T-cell (primary cell): ENCODE results near the gene CRTAP. TPM values are rescaled to one million over a fixed set of nuclear protein-coding genes. Genes with fewer than 3 reads are reported as not detected.
"Not testable (repeated sequence)": the region's sequence is repeated elsewhere in the genome, so short reads cannot be mapped to it uniquely, and the experiment has no call there.

ENCODE experiments used
- ATAC-seq, 4 experiments: fragments of 200-7000 bp in 3 of 4; fragments of 150-1000 bp in 1 of 4; cut with Tn5 transposase; replicated peaks in 1 of 4; 1 replicate in 3 of 4; 2 replicates in 1 of 4; pipeline ENCODE4 v1.10.0; 2021; ENCODE audit warnings: moderate library complexity in 3 of 4, mild to moderate bottlenecking in 2 of 4, moderate number of reproducible peaks in 1 of 4
- CTCF ChIA-PET, 2 donors: fragments of 300-600 bp; sonication (Branson Sonifier 250); formaldehyde crosslinking; loops; one replicate each; lab custom pipeline; 2022; ENCODE audit warnings: antibody characterized with exemption in 2 of 2; lab: Charles Lee
- POLR2A ChIA-PET, 2 donors: fragments of 300-600 bp; sonication (Branson Sonifier 250); formaldehyde crosslinking; loops; one replicate each; lab custom pipeline; 2022; ENCODE audit warnings: antibody characterized with exemption in 2 of 2; lab: Charles Lee
- DNase-seq, 35 experiments: peaks; one replicate each; pipeline versions ENCODE4 v3.0.0 to v3.0.0-alpha.2; 2013 to 2023
- H3K27ac ChIP-seq: one replicate; pipeline ENCODE4 v1.5.1; 2013; ENCODE audit warnings: low read length
- H3K27me3 ChIP-seq, 2 experiments: replicated peaks in 1 of 2; 1 replicate in 1 of 2; 2 replicates in 1 of 2; pipeline versions ENCODE4 v1.6.1 to v1.7.0; 2013; ENCODE audit warnings: low read length in 1 of 2, mixed read lengths in 1 of 2; ENCODE audit not compliant: control insufficient read depth in 2 of 2, insufficient read depth in 2 of 2; ENCODE audit errors: extremely low read depth in 1 of 2
- H3K36me3 ChIP-seq, 2 donors: 1 replicate in 1 of 2; 2 replicates in 1 of 2; pipeline versions ENCODE4 v1.6.1 to v1.7.0; 2013; ENCODE audit warnings: low read length in 1 of 2; ENCODE audit not compliant: control insufficient read depth in 2 of 2, insufficient read depth in 1 of 2; ENCODE audit errors: extremely low read depth in 1 of 2
- H3K4me1 ChIP-seq, 2 experiments: 1 replicate in 1 of 2; 2 replicates in 1 of 2; pipeline versions ENCODE4 v1.6.1 to v1.7.0; 2013; ENCODE audit warnings: low read length in 2 of 2, mixed read lengths in 1 of 2; ENCODE audit not compliant: insufficient read depth in 2 of 2, control insufficient read depth in 1 of 2; ENCODE audit errors: extremely low read depth in 1 of 2
- H3K4me3 ChIP-seq, 2 donors: 1 replicate in 1 of 2; 2 replicates in 1 of 2; pipeline versions ENCODE4 v1.5.1 to v1.7.0; 2013; ENCODE audit warnings: mild to moderate bottlenecking in 2 of 2, low read length in 1 of 2, moderate library complexity in 1 of 2; ENCODE audit not compliant: control insufficient read depth in 1 of 2; ENCODE audit errors: extremely low read depth in 1 of 2
- H3K9me3 ChIP-seq: 2 replicates; pipeline ENCODE4 v1.7.0; 2013
- H3K27ac Mint-ChIP-seq, 2 donors: one replicate each; pipeline ENCODE4 v1.8.0; 2020 to 2021; ENCODE audit warnings: mild to moderate bottlenecking in 2 of 2, mixed read lengths in 2 of 2
- H3K27me3 Mint-ChIP-seq, 2 donors: one replicate each; pipeline ENCODE4 v1.8.0; 2021 to 2022; ENCODE audit warnings: mixed read lengths in 2 of 2
- H3K36me3 Mint-ChIP-seq: one replicate; pipeline ENCODE4 v1.8.0; 2021; ENCODE audit warnings: mixed read lengths
- H3K4me1 Mint-ChIP-seq, 3 donors: one replicate each; pipeline ENCODE4 v1.8.0; 2020 to 2022; ENCODE audit warnings: mixed read lengths in 3 of 3, mild to moderate bottlenecking in 1 of 3
- H3K4me3 Mint-ChIP-seq, 3 donors: one replicate each; pipeline ENCODE4 v1.8.0; 2020 to 2022; ENCODE audit warnings: mild to moderate bottlenecking in 3 of 3, mixed read lengths in 3 of 3, moderate library complexity in 3 of 3
- H3K9me3 Mint-ChIP-seq, 3 donors: one replicate each; pipeline ENCODE4 v1.8.0; 2020 to 2022; ENCODE audit warnings: mixed read lengths in 3 of 3
- WGBS: methylation state at CpG from one replicate; pipeline ENCODE4 v1.1.5; 2013; ENCODE audit warnings: missing lambda C conversion rate; ENCODE audit not compliant: insufficient coverage; 5-methylcytosine and 5-hydroxymethylcytosine counted together
- total RNA-seq, 35 experiments: library from RNA in 6 of 35; stranded (reverse) in 6 of 35; fragments of 120-200 nt in 1 of 35; gene quantifications; one replicate each; pipeline versions ENCODE4 v1.2.1 to v1.2.4 and lab custom pipeline; 2013 to 2026

The CRTAP gene
- total RNA-seq: 10 to 100 TPM; 27.8 to 65.7 (median 52.4) TPM
- 46.9 TPM for total RNA-seq (2013)
- total RNA-seq (lab: John Stamatoyannopoulos, UW): 10.2 to 86.9 (median 48.2) reads per million in 29 experiments

DNA sequence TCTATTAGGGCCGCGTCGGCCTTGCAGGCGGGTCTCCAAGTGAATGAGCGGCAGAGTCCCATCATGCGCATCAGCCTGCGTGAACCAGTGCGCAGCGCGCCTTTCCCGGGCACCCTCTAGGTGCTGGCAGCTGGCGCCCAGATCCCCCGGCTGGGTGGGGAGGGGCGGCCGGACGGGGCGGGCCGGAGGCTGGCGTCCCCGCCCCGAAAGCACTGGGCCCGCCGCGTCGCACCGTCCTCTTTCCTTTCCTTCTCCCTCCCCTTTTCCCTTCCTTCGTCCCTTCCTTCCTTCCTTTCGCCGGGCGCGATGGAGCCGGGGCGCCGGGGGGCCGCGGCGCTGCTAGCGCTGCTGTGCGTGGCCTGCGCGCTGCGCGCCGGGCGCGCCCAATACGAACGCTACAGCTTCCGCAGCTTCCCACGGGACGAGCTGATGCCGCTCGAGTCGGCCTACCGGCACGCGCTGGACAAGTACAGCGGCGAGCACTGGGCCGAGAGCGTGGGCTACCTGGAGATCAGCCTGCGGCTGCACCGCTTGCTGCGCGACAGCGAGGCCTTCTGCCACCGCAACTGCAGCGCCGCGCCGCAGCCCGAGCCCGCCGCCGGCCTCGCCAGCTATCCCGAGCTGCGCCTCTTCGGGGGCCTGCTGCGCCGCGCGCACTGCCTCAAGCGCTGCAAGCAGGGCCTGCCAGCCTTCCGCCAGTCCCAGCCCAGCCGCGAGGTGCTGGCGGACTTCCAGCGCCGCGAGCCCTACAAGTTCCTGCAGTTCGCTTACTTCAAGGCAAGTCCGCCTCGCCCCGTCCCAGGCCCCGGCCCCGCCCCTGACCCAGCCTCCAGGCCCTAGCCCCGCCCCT is at the start of gene CRTAP:
Gene CRTAP (plus strand): TSS at position 243 of the 850 bp plus-strand sequence. CDS start 64 bp downstream, at position 307.
- Histone ChIP-seq H3K36me3 (no peaks in the 10 kb centered on the region), H3K4me3 (peak within 1 kb of the TSS; percentile 70 to 80), H3K27me3 (no peaks in the 10 kb centered on the region), H3K27ac (peak within 1 kb of the TSS; percentile 62), H3K4me1 (peaks cover 5 to 18% of the 10 kb centered on the region in 2 experiments), H3K9me3 (no peaks in the 10 kb centered on the region)
- ChIA-PET POLR2A (no interaction called here), CTCF (interaction anchor here in 1 of 2 donors (0.7 to 3.1 kb wide), 3 partner anchors 16 to 166 kb away, joined by 3 to 12 read pairs (median 3); no protein-coding TSS in a partner anchor)
- peak within 1 kb of the TSS; percentile 85 to 91 for H3K27ac Mint-ChIP-seq
- H3K36me3 Mint-ChIP-seq: no peaks in the 10 kb centered on the region
- peak within 1 kb of the TSS; percentile 81 to 87 (median 83) for H3K4me3 Mint-ChIP-seq
- H3K27me3 Mint-ChIP-seq: no peaks in the 10 kb centered on the region
- ATAC-seq (peak; percentile 86 to 88 (median 88)), DNase-seq (peak; percentile 65 to 91 (median 77))
- WGBS: under 1% methylated on average over 97 of the region's 98 CpGs
- H3K9me3 Mint-ChIP-seq: no peaks in the 10 kb centered on the region
- H3K4me1 Mint-ChIP-seq: peaks cover 36 to 56% (median 53%) of the 10 kb centered on the region in 3 donors

DNA sequence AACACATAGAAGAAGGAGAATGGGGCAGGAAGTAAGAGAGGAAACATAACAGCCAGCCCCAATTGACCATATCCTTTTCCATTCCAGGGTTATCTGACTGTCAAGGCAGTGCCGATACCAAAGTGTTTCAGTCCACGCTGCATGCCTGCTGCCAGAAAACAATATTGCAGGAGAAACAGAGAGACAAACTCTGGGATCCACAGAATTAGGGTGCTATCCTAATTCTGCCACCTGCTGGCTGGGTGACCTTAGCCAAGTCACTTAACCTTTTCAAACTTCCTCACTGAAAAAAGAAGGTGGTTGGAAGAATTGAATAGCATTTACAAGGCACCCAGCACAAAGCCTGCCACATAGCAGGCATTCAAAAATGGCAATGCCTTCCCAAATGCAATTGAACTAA is 48.9 kb upstream of the CRTAP start:
- no peak overlapping the region for H3K4me3 Mint-ChIP-seq
- no peak overlapping the region for H3K4me3 ChIP-seq
- no peaks in the 10 kb centered on the region for H3K27me3 Mint-ChIP-seq
- no peaks in the 10 kb centered on the region for H3K27me3 ChIP-seq
- no peak overlapping the region for H3K27ac ChIP-seq
- peak overlapping the region; percentile 58 to 73 for H3K27ac Mint-ChIP-seq
- peaks cover 35 to 58% of the 10 kb centered on the region in 2 experiments for H3K4me1 ChIP-seq
- no CpG with 5 or more reads among the region's 2 CpGs for WGBS
- no peaks in the 10 kb centered on the region for H3K9me3 Mint-ChIP-seq
- DNase-seq: peak in 9 of 35 experiments; percentile 7 to 58 (median 40)
- CTCF ChIA-PET: interaction anchor here (0.6 to 0.7 kb wide), 2 partner anchors 152 to 724 kb away, joined by 3 to 4 read pairs; no protein-coding TSS in a partner anchor
- H3K4me1 Mint-ChIP-seq: peaks cover 53 to 80% (median 56%) of the 10 kb centered on the region in 3 donors
- no peaks in the 10 kb centered on the region for H3K9me3 ChIP-seq
- H3K36me3 Mint-ChIP-seq: peaks cover 36% of the 10 kb centered on the region
- POLR2A ChIA-PET: no interaction called here
- H3K36me3 ChIP-seq: peaks cover 2 to 13% of the 10 kb centered on the region in 2 donors
- ATAC-seq: no peak

DNA sequence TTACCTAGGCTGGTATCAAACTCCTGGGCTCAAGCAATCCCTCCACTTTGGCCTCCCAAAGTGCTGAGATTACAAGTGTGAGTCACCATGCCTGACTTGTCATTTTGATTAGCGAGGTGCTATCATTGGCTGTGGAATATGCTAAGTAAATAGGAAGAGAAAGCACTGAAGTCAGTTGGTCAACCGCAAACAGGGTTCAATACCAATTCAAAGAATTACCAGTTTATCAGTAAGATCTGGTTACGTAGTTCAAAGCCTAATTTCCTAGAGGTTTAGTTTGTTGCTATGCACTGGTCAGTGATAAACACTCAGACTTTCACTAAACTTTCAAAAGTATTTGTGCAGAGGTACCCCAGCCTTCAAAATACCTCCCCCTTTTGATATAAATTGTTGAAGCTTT is 46.3 kb upstream of the CRTAP start:
- POLR2A ChIA-PET: no interaction called here
- peaks cover 31 to 75% (median 44%) of the 10 kb centered on the region in 3 donors for H3K4me1 Mint-ChIP-seq

DNA sequence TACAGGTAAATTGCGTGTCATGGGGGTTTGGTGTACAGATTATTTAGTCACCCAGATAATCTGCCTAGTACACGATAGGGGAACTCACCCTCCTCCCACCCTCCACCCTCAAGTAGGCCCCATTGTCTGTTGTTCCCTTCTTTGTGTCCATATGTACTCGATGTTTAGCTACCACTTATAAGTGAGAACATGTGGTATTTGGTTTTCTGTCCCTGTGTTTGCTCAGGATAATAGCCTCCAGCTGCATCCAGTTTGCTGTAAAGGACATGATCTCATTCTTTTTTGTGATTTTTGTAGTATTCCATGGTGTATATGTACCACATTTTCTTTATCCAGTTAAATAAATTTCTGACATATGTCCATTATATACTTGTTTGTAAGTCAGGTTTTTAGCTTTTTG is 44.0 kb upstream of the CRTAP start:
- H3K27me3 ChIP-seq, H3K4me3 Mint-ChIP-seq, H3K4me3 ChIP-seq, H3K27me3 Mint-ChIP-seq, ATAC-seq, H3K9me3 Mint-ChIP-seq, H3K9me3 ChIP-seq, H3K27ac ChIP-seq, DNase-seq: not testable (repeated sequence)
- ChIA-PET POLR2A (interaction anchor here (0.7 to 0.9 kb wide), 2 partner anchors 25 to 96 kb away, joined by 3 read pairs; no protein-coding TSS in a partner anchor), CTCF (interaction anchor here (0.9 to 2.3 kb wide), 8 partner anchors 9 to 123 kb away, joined by 3 to 13 read pairs (median 4); no protein-coding TSS in a partner anchor)
- Histone ChIP-seq H3K36me3 (peaks cover 2 to 32% of the 10 kb centered on the region in 2 donors), H3K4me1 (peaks cover 14 to 22% of the 10 kb centered on the region in 2 experiments)
- WGBS: no CpG with 5 or more reads among the region's 3 CpGs
- peak overlapping the region in 1 of 2 donors; percentile 58 for H3K27ac Mint-ChIP-seq
- peaks cover 42% of the 10 kb centered on the region for H3K36me3 Mint-ChIP-seq
- peaks cover 18 to 68% (median 29%) of the 10 kb centered on the region in 3 donors for H3K4me1 Mint-ChIP-seq

More for the DNA sequence above, 46.3 kb upstream of the CRTAP start:
- Mint-ChIP-seq H3K27me3 (no peaks in the 10 kb centered on the region), H3K36me3 (peaks cover 39% of the 10 kb centered on the region), H3K27ac (peak overlapping the region; percentile 55 to 66), H3K4me3 (no peak overlapping the region), H3K9me3 (no peaks in the 10 kb centered on the region)
- Histone ChIP-seq H3K27me3 (no peaks in the 10 kb centered on the region), H3K27ac (no peak overlapping the region), H3K4me1 (peaks cover 31 to 34% of the 10 kb centered on the region in 2 experiments), H3K36me3 (peaks cover 2 to 29% of the 10 kb centered on the region in 2 donors), H3K9me3 (no peaks in the 10 kb centered on the region), H3K4me3 (no peak overlapping the region)
- peak in 1 of 35 experiments; percentile 38 for DNase-seq
- CTCF ChIA-PET: interaction anchor here in 1 of 2 donors (0.6 to 0.7 kb wide), 2 partner anchors 105 to 594 kb away, joined by 5 to 11 read pairs; no protein-coding TSS in a partner anchor
- no CpG with 5 or more reads among the region's 3 CpGs for WGBS
- ATAC-seq: peak in 2 of 4 experiments; percentile 18

DNA sequence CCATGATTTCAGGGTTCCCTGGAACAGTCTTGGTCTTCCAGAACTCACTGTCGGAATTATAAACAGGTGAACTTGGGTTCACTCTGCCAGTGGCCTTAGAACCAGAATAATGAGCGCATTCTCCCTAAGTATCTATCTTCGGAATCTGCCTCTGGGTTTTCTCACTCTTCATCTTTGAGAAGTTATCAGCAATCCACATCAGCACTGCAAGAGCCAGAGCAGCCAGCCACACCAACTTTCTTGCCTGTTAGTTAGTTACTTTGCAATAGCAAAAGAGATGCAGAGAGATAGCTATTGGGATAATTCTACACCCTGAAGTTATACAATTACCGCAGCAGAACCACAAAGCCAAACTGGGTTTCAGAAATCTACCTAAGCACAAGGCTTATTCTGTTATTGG is 42.6 kb upstream of the CRTAP start:
- no peak overlapping the region for H3K4me3 ChIP-seq
- Mint-ChIP-seq H3K27me3 (no peaks in the 10 kb centered on the region), H3K27ac (peak overlapping the region; percentile 73 to 76), H3K4me1 (peaks cover 11 to 65% (median 22%) of the 10 kb centered on the region in 3 donors), H3K9me3 (no peaks in the 10 kb centered on the region), H3K36me3 (peaks cover 45% of the 10 kb centered on the region), H3K4me3 (no peak overlapping the region)
- CTCF ChIA-PET: interaction anchor here (0.6 to 2.3 kb wide), 6 partner anchors 11 to 124 kb away, joined by 3 to 13 read pairs (median 4); no protein-coding TSS in a partner anchor
- no peaks in the 10 kb centered on the region for H3K9me3 ChIP-seq
- ATAC-seq (peak in 3 of 4 experiments; percentile 39 to 50 (median 41)), DNase-seq (no peak)
- H3K4me1 ChIP-seq: peaks cover 12 to 17% of the 10 kb centered on the region in 2 experiments
- H3K36me3 ChIP-seq: peaks cover 0 to 38% of the 10 kb centered on the region in 2 donors
- POLR2A ChIA-PET: interaction anchor here in 1 of 2 donors (0.6 kb wide), 1 partner anchor 40 kb away, joined by 8 read pairs; no protein-coding TSS in a partner anchor
- 88% methylated on average over 3 of the region's 4 CpGs for WGBS
- H3K27ac ChIP-seq: no peak overlapping the region
- H3K27me3 ChIP-seq: no peaks in the 10 kb centered on the region

DNA sequence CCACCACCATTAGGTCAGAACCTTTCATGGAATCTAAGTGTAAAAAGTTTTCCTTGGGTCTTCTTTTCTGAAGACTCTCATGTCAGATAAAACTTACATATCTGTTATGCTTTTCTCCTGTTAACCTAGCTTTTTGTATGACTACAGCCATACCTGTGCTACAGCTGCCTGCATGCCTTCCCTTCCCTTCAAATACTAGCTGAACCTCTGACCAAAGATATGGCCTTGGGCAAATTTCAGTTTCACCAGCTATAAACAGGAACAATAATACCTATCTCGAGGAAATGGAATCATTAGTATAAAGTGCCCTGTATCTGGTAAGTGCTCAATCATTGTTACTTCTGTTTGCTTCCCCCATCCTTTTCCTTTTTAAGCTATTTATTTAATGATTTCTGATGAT is 41.9 kb upstream of the CRTAP start:
- Histone ChIP-seq H3K9me3 (no peaks in the 10 kb centered on the region), H3K4me1 (peaks cover 12 to 17% of the 10 kb centered on the region in 2 experiments), H3K27me3 (no peaks in the 10 kb centered on the region), H3K4me3 (no peak overlapping the region), H3K36me3 (peaks cover 0 to 39% of the 10 kb centered on the region in 2 donors), H3K27ac (no peak overlapping the region)
- ChIA-PET POLR2A (no interaction called here), CTCF (interaction anchor here (0.6 to 1.6 kb wide), 7 partner anchors 12 to 125 kb away, joined by 3 to 7 read pairs (median 5); no protein-coding TSS in a partner anchor)
- no peak overlapping the region for H3K4me3 Mint-ChIP-seq
- no peak for DNase-seq
- peak overlapping the region; percentile 68 to 76 for H3K27ac Mint-ChIP-seq
- H3K36me3 Mint-ChIP-seq: peaks cover 47% of the 10 kb centered on the region
- H3K27me3 Mint-ChIP-seq: no peaks in the 10 kb centered on the region
- H3K9me3 Mint-ChIP-seq: no peaks in the 10 kb centered on the region
- ATAC-seq: no peak
- no CpG with 5 or more reads among the region's 1 CpG for WGBS
- H3K4me1 Mint-ChIP-seq: peaks cover 11 to 63% (median 22%) of the 10 kb centered on the region in 3 donors
